Hepatocyte (in vitro differentiated cells): Measurements from ENCODE around the gene HIVEP2.

Experiments
- CTCF ChIP-seq: fragments of 200-600 bp; sonication (generic); IDR thresholded peaks from 2 replicates; pipeline ENCODE4 v1.5.1; 2016; ENCODE audit warnings: antibody characterized with exemption, mild to moderate bottlenecking; ENCODE audit not compliant: poor library complexity
- EZH2 ChIP-seq: fragments of 200-600 bp; sonication (generic); IDR thresholded peaks from 2 replicates; pipeline ENCODE4 v1.6.1; 2016; ENCODE audit warnings: antibody characterized with exemption, mild to moderate bottlenecking, borderline replicate concordance
- EZH2phosphoT487 ChIP-seq: fragments of 200-600 bp; sonication (generic); IDR thresholded peaks from one replicate; pipeline ENCODE4 v1.6.1; 2018; ENCODE audit warnings: antibody characterized with exemption, mild to moderate bottlenecking, low read depth, moderate library complexity; ENCODE audit not compliant: unreplicated experiment, severe bottlenecking

GRCh38 chr6:142867355-142867801 lies 77.6 kb downstream of the HIVEP2 start:
- TF ChIP-seq CTCF (no peak), EZH2 (no peak), EZH2phosphoT487 (no peak)
